IPS DF 4.7 (cell line): ENCODE data around the gene MFGE8.

ENCODE experiments used
- DNase-seq: peaks from one replicate; pipeline ENCODE4 v3.0.0-alpha.2; 2013; ENCODE audit warnings: low spot score; ENCODE audit errors: extremely low read depth

MFGE8 gene

GRCh38 chr15:88874684-88875083, 38.5 kb downstream of the MFGE8 start:
- DNase-seq: no peak

GRCh38 chr15:88874275-88874674, 38.9 kb downstream of the MFGE8 start:
- no peak for DNase-seq

GRCh38 chr15:88873786-88874185, 39.4 kb downstream of the MFGE8 start:
- no peak for DNase-seq

GRCh38 chr15:88872706-88873105, 40.5 kb downstream of the MFGE8 start:
- no peak for DNase-seq

GRCh38 chr15:88872106-88872505, 41.1 kb downstream of the MFGE8 start:
- DNase-seq: no peak

- no peak for DNase-seq
Observed at GRCh38 chr15:88871313-88871712, 41.9 kb downstream of the MFGE8 start.

GRCh38 chr15:88866295-88866881, 46.8 kb downstream of the MFGE8 start:
- no peak for DNase-seq

- DNase-seq: no peak
Observed at GRCh38 chr15:88865498-88866099, 47.6 kb downstream of the MFGE8 start.

GRCh38 chr15:88864861-88865497, 48.2 kb downstream of the MFGE8 start:
- DNase-seq: no peak

GRCh38 chr15:88863412-88863811, 49.8 kb downstream of the MFGE8 start:
- no peak for DNase-seq

GRCh38 chr15:88860212-88860611, 53.0 kb downstream of the MFGE8 start:
- DNase-seq: no peak

GRCh38 chr15:88859550-88859949, 53.6 kb downstream of the MFGE8 start:
- DNase-seq: no peak

- no peak for DNase-seq
Observed at GRCh38 chr15:88858934-88859333, 54.2 kb downstream of the MFGE8 start.

GRCh38 chr15:88852476-88852875, 60.7 kb downstream of the MFGE8 start:
- DNase-seq: no peak

GRCh38 chr15:88849376-88850072, 63.7 kb downstream of the MFGE8 start:
- no peak for DNase-seq
